ENCODE results near the gene BCL6B. TPM values are rescaled to one million over a fixed set of nuclear protein-coding genes. Genes with fewer than 3 reads are reported as not detected.
A peak's percentile ranks its signal among the peaks of the same experiment; 100 is the strongest.

The BCL6B gene
- total RNA-seq, 1 experiment from 2014 or later, result 0.18 TPM

DNA sequence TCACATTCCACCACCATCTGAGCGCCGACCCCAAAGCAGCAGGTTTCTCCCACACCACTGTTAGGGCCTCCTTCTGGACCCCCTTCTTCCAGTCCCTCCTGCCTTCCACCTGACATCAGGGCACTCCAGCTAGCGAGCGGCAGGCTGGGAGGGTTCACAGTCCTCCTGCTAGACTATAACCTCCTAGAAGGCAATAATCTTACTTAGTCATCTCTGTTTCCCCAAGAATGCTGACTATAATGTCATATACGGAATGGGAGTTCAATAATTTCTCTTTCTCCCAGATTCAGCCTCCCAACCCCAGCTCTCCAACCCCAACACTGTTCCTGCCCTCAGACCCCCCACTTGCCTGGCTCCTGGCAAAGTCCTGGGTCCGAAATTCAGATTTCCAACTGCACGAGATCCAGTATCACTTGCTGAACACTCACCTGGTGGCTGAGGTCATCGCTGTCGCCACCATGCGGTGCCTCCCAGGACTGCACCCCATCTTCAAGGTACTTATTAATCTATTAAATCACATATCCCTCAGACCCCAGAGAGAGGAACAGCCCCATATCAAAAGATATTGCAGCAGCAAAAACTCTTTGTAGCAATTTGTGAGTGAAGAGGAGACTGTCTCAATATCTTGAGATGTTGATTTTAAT, 21.4 kb upstream of the BCL6B start:
- CTCF ChIA-PET, result no interaction called here

GRCh38 chr17:7002288-7003047, 20.4 kb upstream of the BCL6B start:
- TF ChIP-seq REST (IDR thresholded peaks at IDR 0.05; ENCODE audit: insufficient read depth in 1 of 2, low read depth in 2 of 2, low read length in 1 of 2), result no peak
- no peak for TF ChIP-seq POLR2AphosphoS5 (IDR thresholded peaks at IDR 0.05; ENCODE audit: low read depth, low read length)
- TF ChIP-seq, protein P1, sequence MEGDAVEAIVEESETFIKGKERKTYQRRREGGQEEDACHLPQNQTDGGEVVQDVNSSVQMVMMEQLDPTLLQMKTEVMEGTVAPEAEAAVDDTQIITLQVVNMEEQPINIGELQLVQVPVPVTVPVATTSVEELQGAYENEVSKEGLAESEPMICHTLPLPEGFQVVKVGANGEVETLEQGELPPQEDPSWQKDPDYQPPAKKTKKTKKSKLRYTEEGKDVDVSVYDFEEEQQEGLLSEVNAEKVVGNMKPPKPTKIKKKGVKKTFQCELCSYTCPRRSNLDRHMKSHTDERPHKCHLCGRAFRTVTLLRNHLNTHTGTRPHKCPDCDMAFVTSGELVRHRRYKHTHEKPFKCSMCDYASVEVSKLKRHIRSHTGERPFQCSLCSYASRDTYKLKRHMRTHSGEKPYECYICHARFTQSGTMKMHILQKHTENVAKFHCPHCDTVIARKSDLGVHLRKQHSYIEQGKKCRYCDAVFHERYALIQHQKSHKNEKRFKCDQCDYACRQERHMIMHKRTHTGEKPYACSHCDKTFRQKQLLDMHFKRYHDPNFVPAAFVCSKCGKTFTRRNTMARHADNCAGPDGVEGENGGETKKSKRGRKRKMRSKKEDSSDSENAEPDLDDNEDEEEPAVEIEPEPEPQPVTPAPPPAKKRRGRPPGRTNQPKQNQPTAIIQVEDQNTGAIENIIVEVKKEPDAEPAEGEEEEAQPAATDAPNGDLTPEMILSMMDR (IDR thresholded peaks at IDR 0.05), result no peak
- TF ChIP-seq SIN3A (IDR thresholded peaks at IDR 0.05; ENCODE audit: borderline replicate concordance, insufficient read depth, low read depth, low read length), result no peak
- no peak for TF ChIP-seq TCF7L2 (IDR thresholded peaks at IDR 0.05; ENCODE audit: low read depth, low read length)
- CTCF ChIA-PET, result interaction anchor here (1.5 kb wide), 1 partner anchor 91 kb away, joined by 3 read pairs; no protein-coding TSS in a partner anchor
- no peak overlapping the region for H3K4me3 ChIP-seq (ENCODE audit: low read depth in 2 of 2, low read length in 2 of 2)

More for the DNA sequence above, 21.4 kb upstream of the BCL6B start:
- in situ Hi-C loops (cut with HindIII; ENCODE audit: low pct_unique_long_range_greater_than_20kb, low sequenced_read_pairs), result no loop called here
- H3K4me3 ChIP-seq (ENCODE audit: low read depth in 2 of 2, low read length in 2 of 2), result no peak overlapping the region
- peaks cover 7% of the 10 kb centered on the region for H3K36me3 ChIP-seq (ENCODE audit: control insufficient read depth, insufficient read depth, low read length)
- no peaks in the 10 kb centered on the region for H3K9me3 ChIP-seq (ENCODE audit: control insufficient read depth, insufficient read depth, low read depth, low read length)
- ATAC-seq, result no peak
- H3K4me1 ChIP-seq (ENCODE audit: control insufficient read depth, insufficient read depth, low read length), result no peaks in the 10 kb centered on the region
- TF ChIP-seq, protein P1 (IDR thresholded peaks at IDR 0.05), result peak; percentile 78
- TF ChIP-seq SIN3A (IDR thresholded peaks at IDR 0.05; ENCODE audit: borderline replicate concordance, insufficient read depth, low read depth, low read length), result no peak
- POLR2A ChIA-PET, result no interaction called here
- no peak for DNase-seq (ENCODE audit: low read depth, low spot score)
- no peaks in the 10 kb centered on the region for H3K27me3 ChIP-seq (ENCODE audit: control insufficient read depth, insufficient read depth, low read length)
- no TSS peak for BruUV-seq (replicated peaks)
- H3K27ac ChIP-seq (ENCODE audit: low read length), result no peak overlapping the region
- intact Hi-C loops (cut with micrococcal nuclease; ENCODE audit: unreplicated experiment), result no loop called here

More at GRCh38 chr17:7002288-7003047, 20.4 kb upstream of the BCL6B start:
- Histone ChIP-seq H3K36me3 (ENCODE audit: control insufficient read depth, insufficient read depth, low read length) (peaks cover 7% of the 10 kb centered on the region), H3K9me3 (ENCODE audit: control insufficient read depth, insufficient read depth, low read depth, low read length) (no peaks in the 10 kb centered on the region), H3K27me3 (ENCODE audit: control insufficient read depth, insufficient read depth, low read length) (no peaks in the 10 kb centered on the region), H3K27ac (ENCODE audit: low read length) (no peak overlapping the region), H3K4me1 (ENCODE audit: control insufficient read depth, insufficient read depth, low read length) (no peaks in the 10 kb centered on the region)
- in situ Hi-C loops (cut with HindIII; ENCODE audit: low pct_unique_long_range_greater_than_20kb, low sequenced_read_pairs), result no loop called here
- DNase-seq (ENCODE audit: low read depth, low spot score) (no peak), ATAC-seq (no peak)
- no TSS peak for BruUV-seq (replicated peaks)
- POLR2A ChIA-PET, result no interaction called here
- intact Hi-C loops (cut with micrococcal nuclease; ENCODE audit: unreplicated experiment), result no loop called here

Measured in Panc1 (cell line).